GM12874 (cell line): Measurements from ENCODE around the gene SCARB1.

Experiments
- TF ChIP-seq, protein P1 (sequence below): IDR thresholded peaks from 2 replicates; pipeline ENCODE4 v1.5.1; 2011; ENCODE audit warnings: low read depth, mild to moderate bottlenecking, control low read depth, low read length, moderate library complexity; ENCODE audit not compliant: insufficient read depth

SCARB1 gene

DNA sequence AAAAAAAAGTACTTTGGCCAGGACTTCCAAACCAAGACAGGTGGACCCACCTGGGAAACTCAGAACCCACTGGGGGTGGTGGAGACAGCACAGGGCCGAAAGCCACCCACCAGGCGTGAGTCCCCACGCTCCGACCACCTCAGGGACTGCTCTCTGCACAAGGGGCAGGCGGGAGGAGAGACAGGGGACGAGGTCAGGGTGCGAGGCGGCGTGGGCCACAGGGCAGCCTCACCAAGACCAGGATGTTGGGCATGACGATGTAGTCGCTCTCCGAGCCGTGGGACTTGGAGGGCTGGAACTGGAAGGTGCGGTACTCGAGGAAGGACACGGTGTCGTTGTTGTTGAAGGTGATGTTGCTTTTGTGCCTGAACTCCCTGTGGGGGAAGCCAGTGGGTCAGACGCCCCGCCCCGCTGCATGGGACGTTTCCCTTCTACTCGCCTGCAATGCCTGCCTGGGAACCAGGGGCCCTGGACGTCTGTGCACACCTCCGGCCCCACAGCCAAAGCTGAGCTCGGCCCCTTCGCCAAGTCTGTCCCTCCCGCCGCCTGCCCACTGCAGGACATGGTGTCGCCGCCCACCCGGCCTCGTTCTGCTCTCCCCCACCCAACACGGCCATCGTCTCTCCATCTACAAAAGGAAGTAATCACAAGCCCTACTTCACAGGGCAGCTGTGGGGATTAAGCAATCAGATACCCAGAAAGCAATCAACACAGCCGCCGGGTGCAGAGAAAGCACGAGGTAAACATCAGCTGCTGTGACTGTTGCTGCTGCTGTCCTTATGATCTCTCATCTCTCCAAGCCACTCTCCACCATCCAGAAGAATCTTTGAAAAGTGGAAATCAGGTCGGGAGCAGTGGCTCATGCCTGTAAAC lies 48.7 kb downstream of the SCARB1 start:
- TF ChIP-seq, protein P1, sequence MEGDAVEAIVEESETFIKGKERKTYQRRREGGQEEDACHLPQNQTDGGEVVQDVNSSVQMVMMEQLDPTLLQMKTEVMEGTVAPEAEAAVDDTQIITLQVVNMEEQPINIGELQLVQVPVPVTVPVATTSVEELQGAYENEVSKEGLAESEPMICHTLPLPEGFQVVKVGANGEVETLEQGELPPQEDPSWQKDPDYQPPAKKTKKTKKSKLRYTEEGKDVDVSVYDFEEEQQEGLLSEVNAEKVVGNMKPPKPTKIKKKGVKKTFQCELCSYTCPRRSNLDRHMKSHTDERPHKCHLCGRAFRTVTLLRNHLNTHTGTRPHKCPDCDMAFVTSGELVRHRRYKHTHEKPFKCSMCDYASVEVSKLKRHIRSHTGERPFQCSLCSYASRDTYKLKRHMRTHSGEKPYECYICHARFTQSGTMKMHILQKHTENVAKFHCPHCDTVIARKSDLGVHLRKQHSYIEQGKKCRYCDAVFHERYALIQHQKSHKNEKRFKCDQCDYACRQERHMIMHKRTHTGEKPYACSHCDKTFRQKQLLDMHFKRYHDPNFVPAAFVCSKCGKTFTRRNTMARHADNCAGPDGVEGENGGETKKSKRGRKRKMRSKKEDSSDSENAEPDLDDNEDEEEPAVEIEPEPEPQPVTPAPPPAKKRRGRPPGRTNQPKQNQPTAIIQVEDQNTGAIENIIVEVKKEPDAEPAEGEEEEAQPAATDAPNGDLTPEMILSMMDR = no peak

DNA sequence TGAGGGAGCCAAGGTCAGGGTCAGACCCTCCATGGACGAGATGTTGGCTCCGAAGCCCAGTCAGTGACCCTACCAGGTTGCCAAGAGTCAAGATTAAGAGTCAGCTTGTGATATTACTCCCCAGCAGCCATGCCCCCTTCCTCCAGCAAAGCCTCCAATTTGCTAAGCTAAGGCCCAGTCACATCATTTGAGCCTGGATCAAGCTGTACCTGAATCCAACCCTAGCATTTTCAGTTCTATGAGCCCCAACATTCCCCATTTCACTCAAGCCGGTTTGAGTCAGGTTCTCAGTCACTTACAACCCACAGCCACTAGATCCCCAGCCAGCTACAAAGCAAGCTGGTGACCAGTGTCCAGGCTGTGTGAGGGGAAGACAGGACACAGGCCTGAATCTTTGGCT lies 49.9 kb downstream of the SCARB1 start:
- TF ChIP-seq, protein P1 = no peak

- TF ChIP-seq, protein P1 = no peak
Measured at GRCh38 chr12:124812979-124813378, 50.7 kb downstream of the SCARB1 start.

DNA sequence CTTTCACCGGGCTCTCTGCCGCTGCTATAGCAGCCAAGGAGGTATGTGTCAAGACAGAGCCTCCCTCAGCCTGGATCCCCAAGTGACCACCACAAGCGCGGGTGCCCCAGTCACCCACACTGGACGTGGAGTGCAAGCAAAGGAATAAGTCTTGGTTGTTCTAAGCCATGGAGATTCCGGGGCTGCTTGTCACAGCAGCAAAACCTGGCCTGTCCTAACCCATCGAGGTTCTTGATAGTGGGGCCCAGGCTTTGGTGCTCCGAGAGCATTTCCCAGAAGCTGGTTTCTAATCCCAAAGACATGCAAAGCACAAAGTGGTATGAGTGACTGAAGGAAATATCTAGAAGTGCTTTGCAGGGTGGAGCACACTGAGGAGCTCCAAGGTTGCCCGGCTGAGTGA lies 51.3 kb downstream of the SCARB1 start:
- TF ChIP-seq, protein P1 = no peak

DNA sequence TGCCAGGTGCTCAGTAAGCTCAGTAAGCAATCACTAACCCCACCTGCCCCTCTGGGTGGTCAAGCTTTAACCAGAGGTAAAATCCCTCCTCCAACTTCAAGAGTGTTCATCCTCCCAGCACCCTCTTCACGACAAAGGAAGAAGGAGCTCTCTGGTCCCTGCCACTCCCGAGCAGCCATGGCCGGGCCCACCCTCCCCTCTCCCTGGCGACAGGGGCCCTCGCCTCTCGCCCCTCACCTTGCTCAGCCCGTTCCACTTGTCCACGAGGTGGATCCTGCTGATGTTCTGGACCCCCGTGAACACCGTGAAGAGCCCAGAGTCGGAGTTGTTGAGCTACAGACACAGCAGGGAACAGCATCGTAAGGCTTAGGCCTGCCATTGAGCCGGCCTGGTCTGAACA lies 52.0 kb downstream of the SCARB1 start:
- TF ChIP-seq, protein P1 = no peak

DNA sequence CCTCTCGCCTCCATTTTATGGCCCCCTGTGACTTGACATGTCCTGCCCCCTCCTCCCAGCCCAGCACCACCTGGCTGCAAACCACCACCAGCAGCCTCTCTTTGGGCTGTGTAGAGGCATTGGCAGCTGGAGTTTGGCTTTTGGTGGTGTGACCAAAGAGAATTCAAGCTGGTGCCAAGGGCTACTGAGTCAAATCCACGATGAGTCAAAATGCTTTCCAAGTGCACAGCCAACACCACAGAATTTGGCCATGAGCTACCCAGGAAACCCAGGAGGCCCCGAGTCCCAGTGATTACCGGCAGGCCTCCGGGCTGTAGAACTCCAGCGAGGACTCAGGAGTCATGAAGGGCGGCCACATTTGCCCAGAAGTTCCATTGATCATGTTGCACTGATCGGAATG lies 53.8 kb downstream of the SCARB1 start:
- TF ChIP-seq, protein P1 = no peak

DNA sequence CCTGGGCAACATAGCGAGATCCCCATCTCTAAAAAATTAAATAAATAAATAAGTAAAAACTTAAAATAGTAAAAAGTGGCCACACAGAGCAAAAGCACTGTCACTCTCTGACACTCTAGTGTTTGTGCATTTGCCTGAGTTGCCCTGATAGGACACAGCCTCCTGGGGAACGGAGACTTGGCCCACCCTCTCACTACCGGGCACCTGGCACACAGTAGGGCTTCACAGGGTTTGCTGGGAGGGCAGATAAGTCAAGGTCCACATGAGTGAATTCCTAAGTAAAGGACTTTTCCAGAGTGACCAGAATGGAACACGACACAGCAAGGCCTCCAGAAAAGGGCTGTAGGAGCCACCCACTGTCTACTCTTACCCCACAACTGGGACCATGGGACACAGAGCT lies 54.3 kb downstream of the SCARB1 start:
- TF ChIP-seq, protein P1 = no peak
